GM23338 (cell line): ENCODE results near the gene UNC13C. TPM values are rescaled to one million over a fixed set of nuclear protein-coding genes. Genes with fewer than 3 reads are reported as not detected.
"Not testable (repeated sequence)": the region's sequence is repeated elsewhere in the genome, so short reads cannot be mapped to it uniquely, and the experiment has no call there.

ENCODE experiments used
- ATAC-seq: fragments of 200-7000 bp; cut with Tn5 transposase; 3 replicates; pipeline ENCODE4 v1.9.1; 2020
- DNase-seq: peaks from one replicate; pipeline ENCODE4 v3.0.0-alpha.2; 2015; ENCODE audit warnings: low spot score
- H2AFZ ChIP-seq: fragments of 200-600 bp; sonication (generic); 2 replicates; pipeline ENCODE4 v1.8.0; 2016; ENCODE audit warnings: antibody characterized with exemption, mild to moderate bottlenecking, moderate library complexity
- H3F3A ChIP-seq: fragments of 200-600 bp; sonication (generic); replicated peaks from 2 replicates; pipeline ENCODE4 v1.8.0; 2017; ENCODE audit warnings: antibody characterized with exemption, mixed run types, low read depth
- H3K27ac ChIP-seq: fragments of 200-600 bp; sonication (generic); 2 replicates; pipeline ENCODE4 v1.6.1; 2016; ENCODE audit warnings: low read depth
- H3K27me3 ChIP-seq: fragments of 200-600 bp; sonication (generic); 2 replicates; pipeline ENCODE4 v1.8.0; 2016; ENCODE audit warnings: mild to moderate bottlenecking, mixed run types, moderate library complexity; ENCODE audit not compliant: insufficient read depth
- H3K36me3 ChIP-seq: fragments of 200-600 bp; sonication (generic); 2 replicates; pipeline ENCODE4 v1.8.0; 2016; ENCODE audit warnings: mild to moderate bottlenecking; ENCODE audit not compliant: insufficient read depth
- H3K4me1 ChIP-seq: fragments of 200-600 bp; sonication (generic); 2 replicates; pipeline ENCODE4 v1.8.0; 2016; ENCODE audit warnings: mild to moderate bottlenecking, moderate library complexity; ENCODE audit not compliant: insufficient read depth
- H3K4me2 ChIP-seq: fragments of 200-600 bp; sonication (generic); 2 replicates; pipeline ENCODE4 v1.7.1; 2017; ENCODE audit warnings: mixed run types
- H3K4me3 ChIP-seq: fragments of 200-600 bp; sonication (generic); 2 replicates; pipeline ENCODE4 v1.6.1; 2016; ENCODE audit warnings: mixed run types
- H3K79me2 ChIP-seq: fragments of 200-600 bp; sonication (generic); replicated peaks from 2 replicates; pipeline ENCODE4 v1.8.0; 2017; ENCODE audit warnings: mild to moderate bottlenecking; ENCODE audit not compliant: insufficient read depth
- H3K9me2 ChIP-seq: fragments of 200-600 bp; sonication (generic); 2 replicates; pipeline ENCODE4 v1.8.0; 2017; ENCODE audit not compliant: insufficient read depth
- H4K20me1 ChIP-seq: fragments of 200-600 bp; sonication (generic); replicated peaks from 2 replicates; pipeline ENCODE4 v1.8.0; 2017; ENCODE audit warnings: mild to moderate bottlenecking; ENCODE audit not compliant: insufficient read depth
- H3K27ac Mint-ChIP-seq: 2 replicates; pipeline ENCODE4 v1.8.0; 2020; ENCODE audit warnings: inconsistent platforms, mild to moderate bottlenecking, moderate library complexity, mixed read lengths
- H3K27me3 Mint-ChIP-seq: 3 replicates; pipeline ENCODE4 v1.8.0; 2022; ENCODE audit warnings: low read depth, mild to moderate bottlenecking, moderate library complexity, mixed read lengths, inconsistent platforms; ENCODE audit not compliant: insufficient read depth, poor library complexity
- H3K36me3 Mint-ChIP-seq: 3 replicates; pipeline ENCODE4 v1.8.0; 2021; ENCODE audit warnings: low read depth, mild to moderate bottlenecking, inconsistent platforms, moderate library complexity, mixed read lengths
- H3K4me1 Mint-ChIP-seq: 3 replicates; pipeline ENCODE4 v1.8.0; 2020; ENCODE audit warnings: mild to moderate bottlenecking, inconsistent platforms, mixed read lengths
- H3K4me3 Mint-ChIP-seq: 3 replicates; pipeline ENCODE4 v1.8.0; 2021; ENCODE audit warnings: moderate library complexity, mild to moderate bottlenecking, inconsistent platforms, mixed read lengths
- H3K9me3 Mint-ChIP-seq: 3 replicates; pipeline ENCODE4 v1.8.0; 2020; ENCODE audit warnings: moderate library complexity, mild to moderate bottlenecking, inconsistent platforms, mixed read lengths
- EZH2phosphoT487 ChIP-seq: fragments of 200-600 bp; sonication (generic); IDR thresholded peaks from one replicate; pipeline ENCODE4 v1.8.1; 2018; ENCODE audit warnings: antibody characterized with exemption; ENCODE audit not compliant: unreplicated experiment
- JUNB ChIP-seq: IDR thresholded peaks from one replicate; pipeline ENCODE4 v1.6.1; 2016; ENCODE audit warnings: antibody characterized with exemption; ENCODE audit not compliant: unreplicated experiment
- NANOG ChIP-seq: IDR thresholded peaks from 2 replicates; pipeline ENCODE4 v1.6.1; 2016; ENCODE audit warnings: antibody characterized with exemption, borderline replicate concordance
- STAT1 ChIP-seq: IDR thresholded peaks from one replicate; pipeline ENCODE4 v1.6.1; 2016; ENCODE audit warnings: antibody characterized with exemption; ENCODE audit not compliant: unreplicated experiment
- ZNF114 ChIP-seq: fragments of 250-450 bp; sonication (Bioruptor Pico); IDR thresholded peaks from 2 replicates; pipeline ENCODE4 v1.5.0; 2020; ENCODE audit warnings: mild to moderate bottlenecking, moderate library complexity
- ZNF331 ChIP-seq: fragments of 250-450 bp; sonication (Bioruptor Pico); IDR thresholded peaks from 2 replicates; pipeline ENCODE4 v1.5.0; 2020; ENCODE audit warnings: low read depth, mild to moderate bottlenecking, moderate library complexity
- polyA plus RNA-seq: library from polyadenylated mRNA; unstranded; fragments of >200 nt; fragmentation: Nextera tagmentation; extraction: Ambion mirVana; gene quantifications from 2 replicates; pipeline ENCODE4 v1.2.1, GENCODE V29; 2016
- total RNA-seq: library from RNA; depleted of rRNA; stranded (reverse); fragments of >200 nt; shearing (Covaris generic); gene quantifications from 2 replicates; pipeline ENCODE4 v1.2.3, GENCODE V29; 2014
- TF ChIP-seq, protein P1 (sequence below): fragments of 250-450 bp; sonication (Bioruptor Pico); IDR thresholded peaks from 2 replicates; pipeline ENCODE4 v1.5.0; 2020; ENCODE audit warnings: mild to moderate bottlenecking, moderate library complexity
- TF ChIP-seq, protein P2 (sequence below): IDR thresholded peaks from 2 replicates; pipeline ENCODE4 v1.6.1; 2016; ENCODE audit warnings: antibody characterized with exemption
- TF ChIP-seq, protein P3 (sequence below): IDR thresholded peaks from one replicate; pipeline ENCODE4 v1.6.1; 2018; ENCODE audit warnings: antibody characterized with exemption; ENCODE audit not compliant: unreplicated experiment
- TF ChIP-seq, protein P4 (sequence below), 2 experiments: fragments of 200-600 bp in 1 of 2; sonication (generic) in 1 of 2; conservative IDR thresholded peaks; 2 replicates each; pipeline versions ENCODE4 v1.5.1 to v1.6.1; 2016 to 2017; ENCODE audit warnings: antibody characterized with exemption in 2 of 2, low read depth in 2 of 2, mild to moderate bottlenecking in 2 of 2, moderate library complexity in 1 of 2

UNC13C gene
- total and polyA plus RNA-seq, 2 experiments from 2014 or later, result 0.03 TPM; not detected in 1

DNA sequence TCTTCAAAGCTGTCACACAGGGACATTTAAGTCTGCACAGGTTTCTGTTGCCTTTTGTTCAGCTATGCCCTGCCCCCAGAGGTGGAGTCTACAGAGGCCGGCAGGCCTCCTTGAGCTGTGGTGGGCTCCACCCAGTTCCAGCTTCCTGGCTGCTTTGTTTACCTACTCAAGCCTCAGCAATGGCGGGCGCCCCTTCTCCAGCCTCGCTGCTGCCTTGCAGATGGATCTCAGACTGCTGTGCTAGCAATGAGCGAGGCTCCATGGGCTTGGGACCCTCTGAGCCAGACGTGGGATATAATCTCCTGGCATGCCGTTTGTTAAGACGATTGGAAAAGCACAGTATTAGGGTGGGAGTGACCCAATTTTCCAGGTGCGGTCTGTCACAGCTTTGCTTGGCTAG is 472.0 kb downstream of the UNC13C start:
- not testable (repeated sequence) for H3K4me1 Mint-ChIP-seq, H3K27me3 Mint-ChIP-seq, H4K20me1 ChIP-seq, H3K4me3 ChIP-seq, H3F3A ChIP-seq, H3K4me1 ChIP-seq, H3K79me2 ChIP-seq, H3K4me2 ChIP-seq, DNase-seq, H3K27me3 ChIP-seq, H3K4me3 Mint-ChIP-seq, H3K27ac ChIP-seq, H3K36me3 ChIP-seq, H3K27ac Mint-ChIP-seq, H2AFZ ChIP-seq, ATAC-seq, H3K9me2 ChIP-seq
- Mint-ChIP-seq H3K9me3 (peaks cover 71% of the 10 kb centered on the region), H3K36me3 (peaks cover 13% of the 10 kb centered on the region)

DNA sequence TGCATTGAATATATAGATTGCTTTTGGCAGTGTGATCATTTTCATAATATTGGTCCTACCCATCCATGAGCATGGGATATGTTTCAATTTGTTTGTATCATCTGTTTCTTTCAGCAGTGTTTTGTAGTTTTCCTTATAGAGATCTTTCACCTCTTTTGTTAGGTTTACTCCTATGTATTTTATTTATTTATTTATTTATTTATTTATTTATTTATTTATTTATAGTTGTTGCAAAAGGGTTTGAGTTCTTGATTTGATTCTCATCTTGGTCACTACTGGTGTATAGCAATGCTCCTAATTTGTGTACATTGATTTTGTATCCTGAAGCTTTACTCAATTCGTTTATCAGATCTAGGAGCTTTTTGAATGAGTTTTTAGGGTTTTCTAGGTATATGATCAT is 478.2 kb downstream of the UNC13C start:
- Histone ChIP-seq H2AFZ (no peak overlapping the region), H3K27me3 (no peaks in the 10 kb centered on the region), H3K9me2 (no peaks in the 10 kb centered on the region), H3K79me2 (no peaks in the 10 kb centered on the region), H3K4me2 (no peak overlapping the region), H3K27ac (no peak overlapping the region), H3K4me3 (no peak overlapping the region), H3K36me3 (peaks cover 14% of the 10 kb centered on the region; the same call in 1 of the 2 replicates), H4K20me1 (no peaks in the 10 kb centered on the region), H3F3A (no peaks in the 10 kb centered on the region), H3K4me1 (no peaks in the 10 kb centered on the region)
- DNase-seq (no peak), ATAC-seq (no peak)
- H3K36me3 Mint-ChIP-seq, result peaks cover 26% of the 10 kb centered on the region
- H3K4me1 Mint-ChIP-seq, result no peaks in the 10 kb centered on the region
- no peaks in the 10 kb centered on the region for H3K27me3 Mint-ChIP-seq
- H3K9me3 Mint-ChIP-seq, result peaks cover 71% of the 10 kb centered on the region
- no peak overlapping the region for H3K4me3 Mint-ChIP-seq
- no peak overlapping the region for H3K27ac Mint-ChIP-seq
- TF ChIP-seq, protein P1, sequence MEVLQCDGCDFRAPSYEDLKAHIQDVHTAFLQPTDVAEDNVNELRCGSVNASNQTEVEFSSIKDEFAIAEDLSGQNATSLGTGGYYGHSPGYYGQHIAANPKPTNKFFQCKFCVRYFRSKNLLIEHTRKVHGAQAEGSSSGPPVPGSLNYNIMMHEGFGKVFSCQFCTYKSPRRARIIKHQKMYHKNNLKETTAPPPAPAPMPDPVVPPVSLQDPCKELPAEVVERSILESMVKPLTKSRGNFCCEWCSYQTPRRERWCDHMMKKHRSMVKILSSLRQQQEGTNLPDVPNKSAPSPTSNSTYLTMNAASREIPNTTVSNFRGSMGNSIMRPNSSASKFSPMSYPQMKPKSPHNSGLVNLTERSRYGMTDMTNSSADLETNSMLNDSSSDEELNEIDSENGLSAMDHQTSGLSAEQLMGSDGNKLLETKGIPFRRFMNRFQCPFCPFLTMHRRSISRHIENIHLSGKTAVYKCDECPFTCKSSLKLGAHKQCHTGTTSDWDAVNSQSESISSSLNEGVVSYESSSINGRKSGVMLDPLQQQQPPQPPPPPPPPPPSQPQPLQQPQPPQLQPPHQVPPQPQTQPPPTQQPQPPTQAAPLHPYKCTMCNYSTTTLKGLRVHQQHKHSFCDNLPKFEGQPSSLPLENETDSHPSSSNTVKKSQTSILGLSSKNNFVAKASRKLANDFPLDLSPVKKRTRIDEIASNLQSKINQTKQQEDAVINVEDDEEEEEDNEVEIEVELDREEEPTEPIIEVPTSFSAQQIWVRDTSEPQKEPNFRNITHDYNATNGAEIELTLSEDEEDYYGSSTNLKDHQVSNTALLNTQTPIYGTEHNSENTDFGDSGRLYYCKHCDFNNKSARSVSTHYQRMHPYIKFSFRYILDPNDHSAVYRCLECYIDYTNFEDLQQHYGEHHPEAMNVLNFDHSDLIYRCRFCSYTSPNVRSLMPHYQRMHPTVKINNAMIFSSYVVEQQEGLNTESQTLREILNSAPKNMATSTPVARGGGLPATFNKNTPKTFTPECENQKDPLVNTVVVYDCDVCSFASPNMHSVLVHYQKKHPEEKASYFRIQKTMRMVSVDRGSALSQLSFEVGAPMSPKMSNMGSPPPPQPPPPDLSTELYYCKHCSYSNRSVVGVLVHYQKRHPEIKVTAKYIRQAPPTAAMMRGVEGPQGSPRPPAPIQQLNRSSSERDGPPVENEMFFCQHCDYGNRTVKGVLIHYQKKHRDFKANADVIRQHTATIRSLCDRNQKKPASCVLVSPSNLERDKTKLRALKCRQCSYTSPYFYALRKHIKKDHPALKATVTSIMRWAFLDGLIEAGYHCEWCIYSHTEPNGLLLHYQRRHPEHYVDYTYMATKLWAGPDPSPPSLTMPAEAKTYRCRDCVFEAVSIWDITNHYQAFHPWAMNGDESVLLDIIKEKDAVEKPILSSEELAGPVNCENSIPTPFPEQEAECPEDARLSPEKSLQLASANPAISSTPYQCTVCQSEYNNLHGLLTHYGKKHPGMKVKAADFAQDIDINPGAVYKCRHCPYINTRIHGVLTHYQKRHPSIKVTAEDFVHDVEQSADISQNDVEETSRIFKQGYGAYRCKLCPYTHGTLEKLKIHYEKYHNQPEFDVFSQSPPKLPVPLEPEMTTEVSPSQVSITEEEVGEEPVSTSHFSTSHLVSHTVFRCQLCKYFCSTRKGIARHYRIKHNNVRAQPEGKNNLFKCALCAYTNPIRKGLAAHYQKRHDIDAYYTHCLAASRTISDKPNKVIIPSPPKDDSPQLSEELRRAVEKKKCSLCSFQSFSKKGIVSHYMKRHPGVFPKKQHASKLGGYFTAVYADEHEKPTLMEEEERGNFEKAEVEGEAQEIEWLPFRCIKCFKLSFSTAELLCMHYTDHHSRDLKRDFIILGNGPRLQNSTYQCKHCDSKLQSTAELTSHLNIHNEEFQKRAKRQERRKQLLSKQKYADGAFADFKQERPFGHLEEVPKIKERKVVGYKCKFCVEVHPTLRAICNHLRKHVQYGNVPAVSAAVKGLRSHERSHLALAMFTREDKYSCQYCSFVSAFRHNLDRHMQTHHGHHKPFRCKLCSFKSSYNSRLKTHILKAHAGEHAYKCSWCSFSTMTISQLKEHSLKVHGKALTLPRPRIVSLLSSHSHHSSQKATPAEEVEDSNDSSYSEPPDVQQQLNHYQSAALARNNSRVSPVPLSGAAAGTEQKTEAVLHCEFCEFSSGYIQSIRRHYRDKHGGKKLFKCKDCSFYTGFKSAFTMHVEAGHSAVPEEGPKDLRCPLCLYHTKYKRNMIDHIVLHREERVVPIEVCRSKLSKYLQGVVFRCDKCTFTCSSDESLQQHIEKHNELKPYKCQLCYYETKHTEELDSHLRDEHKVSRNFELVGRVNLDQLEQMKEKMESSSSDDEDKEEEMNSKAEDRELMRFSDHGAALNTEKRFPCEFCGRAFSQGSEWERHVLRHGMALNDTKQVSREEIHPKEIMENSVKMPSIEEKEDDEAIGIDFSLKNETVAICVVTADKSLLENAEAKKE (CRISPR knock-in tag), result no peak
- TF ChIP-seq JUNB, result no peak
- TF ChIP-seq ZNF114, result no peak
- TF ChIP-seq STAT1, result no peak
- TF ChIP-seq, protein P2, sequence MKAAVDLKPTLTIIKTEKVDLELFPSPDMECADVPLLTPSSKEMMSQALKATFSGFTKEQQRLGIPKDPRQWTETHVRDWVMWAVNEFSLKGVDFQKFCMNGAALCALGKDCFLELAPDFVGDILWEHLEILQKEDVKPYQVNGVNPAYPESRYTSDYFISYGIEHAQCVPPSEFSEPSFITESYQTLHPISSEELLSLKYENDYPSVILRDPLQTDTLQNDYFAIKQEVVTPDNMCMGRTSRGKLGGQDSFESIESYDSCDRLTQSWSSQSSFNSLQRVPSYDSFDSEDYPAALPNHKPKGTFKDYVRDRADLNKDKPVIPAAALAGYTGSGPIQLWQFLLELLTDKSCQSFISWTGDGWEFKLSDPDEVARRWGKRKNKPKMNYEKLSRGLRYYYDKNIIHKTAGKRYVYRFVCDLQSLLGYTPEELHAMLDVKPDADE, result no peak
- no peak for TF ChIP-seq EZH2phosphoT487
- TF ChIP-seq, protein P3, sequence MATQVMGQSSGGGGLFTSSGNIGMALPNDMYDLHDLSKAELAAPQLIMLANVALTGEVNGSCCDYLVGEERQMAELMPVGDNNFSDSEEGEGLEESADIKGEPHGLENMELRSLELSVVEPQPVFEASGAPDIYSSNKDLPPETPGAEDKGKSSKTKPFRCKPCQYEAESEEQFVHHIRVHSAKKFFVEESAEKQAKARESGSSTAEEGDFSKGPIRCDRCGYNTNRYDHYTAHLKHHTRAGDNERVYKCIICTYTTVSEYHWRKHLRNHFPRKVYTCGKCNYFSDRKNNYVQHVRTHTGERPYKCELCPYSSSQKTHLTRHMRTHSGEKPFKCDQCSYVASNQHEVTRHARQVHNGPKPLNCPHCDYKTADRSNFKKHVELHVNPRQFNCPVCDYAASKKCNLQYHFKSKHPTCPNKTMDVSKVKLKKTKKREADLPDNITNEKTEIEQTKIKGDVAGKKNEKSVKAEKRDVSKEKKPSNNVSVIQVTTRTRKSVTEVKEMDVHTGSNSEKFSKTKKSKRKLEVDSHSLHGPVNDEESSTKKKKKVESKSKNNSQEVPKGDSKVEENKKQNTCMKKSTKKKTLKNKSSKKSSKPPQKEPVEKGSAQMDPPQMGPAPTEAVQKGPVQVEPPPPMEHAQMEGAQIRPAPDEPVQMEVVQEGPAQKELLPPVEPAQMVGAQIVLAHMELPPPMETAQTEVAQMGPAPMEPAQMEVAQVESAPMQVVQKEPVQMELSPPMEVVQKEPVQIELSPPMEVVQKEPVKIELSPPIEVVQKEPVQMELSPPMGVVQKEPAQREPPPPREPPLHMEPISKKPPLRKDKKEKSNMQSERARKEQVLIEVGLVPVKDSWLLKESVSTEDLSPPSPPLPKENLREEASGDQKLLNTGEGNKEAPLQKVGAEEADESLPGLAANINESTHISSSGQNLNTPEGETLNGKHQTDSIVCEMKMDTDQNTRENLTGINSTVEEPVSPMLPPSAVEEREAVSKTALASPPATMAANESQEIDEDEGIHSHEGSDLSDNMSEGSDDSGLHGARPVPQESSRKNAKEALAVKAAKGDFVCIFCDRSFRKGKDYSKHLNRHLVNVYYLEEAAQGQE, result no peak
- TF ChIP-seq, protein P4, sequence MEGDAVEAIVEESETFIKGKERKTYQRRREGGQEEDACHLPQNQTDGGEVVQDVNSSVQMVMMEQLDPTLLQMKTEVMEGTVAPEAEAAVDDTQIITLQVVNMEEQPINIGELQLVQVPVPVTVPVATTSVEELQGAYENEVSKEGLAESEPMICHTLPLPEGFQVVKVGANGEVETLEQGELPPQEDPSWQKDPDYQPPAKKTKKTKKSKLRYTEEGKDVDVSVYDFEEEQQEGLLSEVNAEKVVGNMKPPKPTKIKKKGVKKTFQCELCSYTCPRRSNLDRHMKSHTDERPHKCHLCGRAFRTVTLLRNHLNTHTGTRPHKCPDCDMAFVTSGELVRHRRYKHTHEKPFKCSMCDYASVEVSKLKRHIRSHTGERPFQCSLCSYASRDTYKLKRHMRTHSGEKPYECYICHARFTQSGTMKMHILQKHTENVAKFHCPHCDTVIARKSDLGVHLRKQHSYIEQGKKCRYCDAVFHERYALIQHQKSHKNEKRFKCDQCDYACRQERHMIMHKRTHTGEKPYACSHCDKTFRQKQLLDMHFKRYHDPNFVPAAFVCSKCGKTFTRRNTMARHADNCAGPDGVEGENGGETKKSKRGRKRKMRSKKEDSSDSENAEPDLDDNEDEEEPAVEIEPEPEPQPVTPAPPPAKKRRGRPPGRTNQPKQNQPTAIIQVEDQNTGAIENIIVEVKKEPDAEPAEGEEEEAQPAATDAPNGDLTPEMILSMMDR (conservative IDR thresholded peaks at IDR 0.05; ENCODE audit: low read depth in 2 of 2), result no peak
- TF ChIP-seq NANOG, result no peak
- no peak for TF ChIP-seq ZNF331 (CRISPR knock-in tag)
